ENCODE data around the gene CEP68. TPM values are rescaled to one million over a fixed set of nuclear protein-coding genes. Genes with fewer than 3 reads are reported as not detected.

Gene CEP68
- total and polyA plus RNA-seq, 2 donors (not counting 1 experiment from before 2014, with no cell fraction given): 8.5 to 12.7 TPM

GRCh38 chr2:65081232-65081685, 25.0 kb downstream of the CEP68 start:
- Histone ChIP-seq H3K36me3 (ENCODE audit: control insufficient read depth, insufficient read depth, low read length) (peaks cover 3% of the 10 kb centered on the region), H3K27me3 (ENCODE audit: control insufficient read depth, insufficient read depth, low read length) (no peaks in the 10 kb centered on the region), H3K79me2 (ENCODE audit: control insufficient read depth, insufficient read depth, low read length) (peaks cover 4% of the 10 kb centered on the region), H3K4me2 (ENCODE audit: extremely low read depth, insufficient read depth, low read length) (no peak overlapping the region), H3K9ac (ENCODE audit: insufficient read depth, low read length) (no peak overlapping the region), H3K27ac (ENCODE audit: insufficient read depth, low read length) (no peak overlapping the region), H3K4me3 (replicated peaks in 1 of 4; ENCODE audit: control extremely low read depth in 1 of 4, insufficient read depth in 1 of 4, low read depth in 3 of 4, low read length in 4 of 4) (no peak overlapping the region), H4K20me1 (ENCODE audit: control insufficient read depth, extremely low read depth, insufficient read depth, low read length) (no peaks in the 10 kb centered on the region), H2AFZ (ENCODE audit: low read length) (no peak overlapping the region), H3K4me1 (ENCODE audit: control insufficient read depth, extremely low read depth, insufficient read depth, low read length) (peaks cover 3% of the 10 kb centered on the region), H3K9me3 (ENCODE audit: control insufficient read depth, insufficient read depth, low read depth, low read length) (no peaks in the 10 kb centered on the region)
- TF ChIP-seq CTCF (conservative IDR thresholded peaks at IDR 0.05 in 1 of 2, IDR thresholded peaks at IDR 0.05 in 1 of 2; ENCODE audit: low read depth in 1 of 2, low read length in 2 of 2) (no peak), EZH2 (IDR thresholded peaks at IDR 0.05; ENCODE audit: low read length, missing control alignments) (no peak)
- DNase-seq (ENCODE audit: low read depth in 2 of 2): no peak

GRCh38 chr2:65085148-65085547, 28.9 kb downstream of the CEP68 start:
- Histone ChIP-seq H3K79me2 (ENCODE audit: control insufficient read depth, insufficient read depth, low read length) (peaks cover 17% of the 10 kb centered on the region), H3K36me3 (ENCODE audit: control insufficient read depth, insufficient read depth, low read length) (peaks cover 3% of the 10 kb centered on the region), H2AFZ (ENCODE audit: low read length) (no peak overlapping the region), H4K20me1 (ENCODE audit: control insufficient read depth, extremely low read depth, insufficient read depth, low read length) (no peaks in the 10 kb centered on the region), H3K9me3 (ENCODE audit: control insufficient read depth, insufficient read depth, low read depth, low read length) (no peaks in the 10 kb centered on the region), H3K27me3 (ENCODE audit: control insufficient read depth, insufficient read depth, low read length) (no peaks in the 10 kb centered on the region), H3K27ac (ENCODE audit: insufficient read depth, low read length) (no peak overlapping the region), H3K4me1 (ENCODE audit: control insufficient read depth, extremely low read depth, insufficient read depth, low read length) (no peaks in the 10 kb centered on the region), H3K4me2 (ENCODE audit: extremely low read depth, insufficient read depth, low read length) (no peak overlapping the region), H3K4me3 (replicated peaks in 1 of 4; ENCODE audit: control extremely low read depth in 1 of 4, insufficient read depth in 1 of 4, low read depth in 3 of 4, low read length in 4 of 4) (no peak overlapping the region), H3K9ac (ENCODE audit: insufficient read depth, low read length) (no peak overlapping the region)
- TF ChIP-seq EZH2 (IDR thresholded peaks at IDR 0.05; ENCODE audit: low read length, missing control alignments) (no peak), CTCF (conservative IDR thresholded peaks at IDR 0.05 in 1 of 2, IDR thresholded peaks at IDR 0.05 in 1 of 2; ENCODE audit: low read depth in 1 of 2, low read length in 2 of 2) (no peak)
- no peak for DNase-seq (ENCODE audit: low read depth in 2 of 2)

GRCh38 chr2:65092791-65093190, 36.6 kb downstream of the CEP68 start:
- H3K79me2 ChIP-seq (ENCODE audit: control insufficient read depth, insufficient read depth, low read length): peaks cover 63% of the 10 kb centered on the region
- H2AFZ ChIP-seq (ENCODE audit: low read length): no peak overlapping the region
- H3K36me3 ChIP-seq (ENCODE audit: control insufficient read depth, insufficient read depth, low read length): peaks cover 9% of the 10 kb centered on the region
- H3K4me1 ChIP-seq (ENCODE audit: control insufficient read depth, extremely low read depth, insufficient read depth, low read length): no peaks in the 10 kb centered on the region
- no peak overlapping the region for H3K4me2 ChIP-seq (ENCODE audit: extremely low read depth, insufficient read depth, low read length)
- no peak overlapping the region for H3K27ac ChIP-seq (ENCODE audit: insufficient read depth, low read length)
- no peak overlapping the region for H3K9ac ChIP-seq (ENCODE audit: insufficient read depth, low read length)
- TF ChIP-seq CTCF (conservative IDR thresholded peaks at IDR 0.05 in 1 of 2, IDR thresholded peaks at IDR 0.05 in 1 of 2; ENCODE audit: low read depth in 1 of 2, low read length in 2 of 2) (no peak), EZH2 (IDR thresholded peaks at IDR 0.05; ENCODE audit: low read length, missing control alignments) (no peak)
- H3K9me3 ChIP-seq (ENCODE audit: control insufficient read depth, insufficient read depth, low read depth, low read length): no peaks in the 10 kb centered on the region
- peaks cover 4% of the 10 kb centered on the region for H4K20me1 ChIP-seq (ENCODE audit: control insufficient read depth, extremely low read depth, insufficient read depth, low read length)
- H3K27me3 ChIP-seq (ENCODE audit: control insufficient read depth, insufficient read depth, low read length): no peaks in the 10 kb centered on the region
- DNase-seq (ENCODE audit: low read depth in 2 of 2): no peak
- no peak overlapping the region for H3K4me3 ChIP-seq (replicated peaks in 1 of 4; ENCODE audit: control extremely low read depth in 1 of 4, insufficient read depth in 1 of 4, low read depth in 3 of 4, low read length in 4 of 4)
